ENCODE measurements around the gene UFM1.
"Not testable (repeated sequence)": the region's sequence is repeated elsewhere in the genome, so short reads cannot be mapped to it uniquely, and the experiment has no call there.

Gene UFM1

DNA sequence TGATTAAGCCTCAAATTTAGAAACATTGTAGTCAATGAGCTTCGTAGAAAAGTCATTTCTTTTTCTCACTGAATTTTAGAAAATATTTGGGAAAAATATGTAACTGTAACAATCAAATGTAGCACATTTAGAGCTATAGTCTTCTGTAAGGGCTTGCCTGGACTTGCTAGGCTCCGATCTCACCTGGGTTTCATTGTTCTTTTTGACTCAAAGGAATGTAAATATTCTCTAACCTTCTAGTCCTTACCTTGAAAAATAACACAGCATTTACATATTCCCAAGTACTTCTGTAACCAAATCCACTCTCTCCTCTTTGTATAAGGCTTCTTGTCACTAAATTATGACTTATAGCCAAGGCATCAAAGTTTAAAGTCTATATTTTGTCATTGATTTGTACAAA is 2.9 kb upstream of the UFM1 start:
- ATAC-seq (replicated peaks), result no peak
- H3K9me3 Mint-ChIP-seq, result no peaks in the 10 kb centered on the region

GRCh38 chr13:38348861-38349389 is 726 bp upstream of the UFM1 start:
- Mint-ChIP-seq H3K36me3 (ENCODE audit: insufficient read depth) (peaks cover 30% of the 10 kb centered on the region), H3K4me1 (ENCODE audit: low read depth in 2 of 2) (peaks cover 20 to 35% of the 10 kb centered on the region in 2 donors), H3K27ac (peak overlapping the region; percentile 95 to 99), H3K4me3 (peak overlapping the region; percentile 88 to 100), H3K9me3 (no peaks in the 10 kb centered on the region), H3K27me3 (no peaks in the 10 kb centered on the region)
- DNase-seq (peak in 1 of 3 experiments; percentile 5), ATAC-seq (replicated peaks) (no peak)

More for the DNA sequence above, 2.9 kb upstream of the UFM1 start:
- Mint-ChIP-seq H3K4me1 (ENCODE audit: low read depth in 2 of 2) (peaks cover 15 to 30% of the 10 kb centered on the region in 2 donors), H3K4me3 (no peak overlapping the region), H3K27me3 (no peaks in the 10 kb centered on the region), H3K36me3 (ENCODE audit: insufficient read depth) (peaks cover 18% of the 10 kb centered on the region), H3K27ac (no peak overlapping the region)
- no peak for DNase-seq

GRCh38 chr13:38350114-38350617 is 515 bp downstream of the UFM1 start:
- Mint-ChIP-seq H3K4me1 (ENCODE audit: low read depth in 2 of 2) (peaks cover 20 to 35% of the 10 kb centered on the region in 2 donors), H3K36me3 (ENCODE audit: insufficient read depth) (peaks cover 37% of the 10 kb centered on the region), H3K27me3 (no peaks in the 10 kb centered on the region), H3K27ac (peak overlapping the region; percentile 95 to 99), H3K9me3 (no peaks in the 10 kb centered on the region), H3K4me3 (peak overlapping the region; percentile 88 to 100)
- DNase-seq (peak; percentile 23 to 39 (median 34)), ATAC-seq (replicated peaks) (peak; percentile 21)

DNA sequence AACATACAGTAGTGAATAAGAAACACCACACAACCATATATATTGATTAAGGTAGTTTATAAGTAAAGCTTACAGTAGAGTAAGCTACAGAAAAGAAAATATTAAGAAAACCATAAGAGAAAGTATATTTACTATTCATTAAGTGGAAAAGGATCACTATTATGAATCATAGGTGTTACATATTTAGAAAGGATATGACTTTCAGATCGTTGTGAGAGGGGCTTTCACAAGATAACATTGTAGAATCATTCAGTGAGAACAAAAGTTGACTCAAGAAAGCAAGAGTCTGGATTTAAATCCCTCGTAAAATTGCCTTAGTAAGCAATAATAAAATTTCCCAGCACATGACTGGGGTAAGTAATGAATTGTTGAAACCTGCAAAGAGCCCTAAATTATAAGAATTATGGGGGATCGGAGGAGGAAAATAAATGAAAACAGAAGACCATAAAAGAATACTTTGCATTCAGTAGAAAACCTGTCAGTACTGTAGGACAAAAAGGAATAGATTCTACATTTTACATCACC is 6.0 kb downstream of the UFM1 start:
- H3K36me3 Mint-ChIP-seq (ENCODE audit: insufficient read depth), result peaks cover 47% of the 10 kb centered on the region

DNA sequence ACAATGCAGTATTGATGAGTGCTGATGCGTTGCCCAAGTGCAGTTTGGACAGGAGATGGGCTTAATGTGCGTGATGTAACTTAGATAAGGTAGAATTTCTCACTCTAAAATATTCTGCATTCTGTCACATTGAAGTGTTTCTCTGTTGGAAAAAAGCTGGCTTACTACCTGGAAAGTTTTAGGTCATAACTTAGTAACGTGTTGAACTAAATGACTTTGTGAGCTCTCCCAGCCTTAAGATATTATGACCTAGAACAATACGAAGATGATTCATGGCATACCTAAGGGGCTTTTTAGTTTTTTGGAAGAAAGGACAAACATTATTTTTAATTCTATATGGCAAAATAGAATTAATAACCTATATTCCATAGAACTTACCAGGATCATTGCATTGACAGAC is 9.0 kb downstream of the UFM1 start:
- no peaks in the 10 kb centered on the region for H3K27me3 Mint-ChIP-seq
- DNase-seq, result no peak
- H3K4me3 Mint-ChIP-seq, result no peak overlapping the region
- ATAC-seq (replicated peaks), result no peak
- no peak overlapping the region for H3K27ac Mint-ChIP-seq
- H3K36me3 Mint-ChIP-seq (ENCODE audit: insufficient read depth), result peaks cover 56% of the 10 kb centered on the region
- H3K4me1 Mint-ChIP-seq (ENCODE audit: low read depth in 2 of 2), result peaks cover 0 to 10% of the 10 kb centered on the region in 2 donors
- H3K9me3 Mint-ChIP-seq, result no peaks in the 10 kb centered on the region

More for the DNA sequence above, 6.0 kb downstream of the UFM1 start:
- no peak for DNase-seq
- ATAC-seq (replicated peaks), result no peak
- H3K27ac Mint-ChIP-seq, result peak overlapping the region in 1 of 2 donors; percentile 83
- H3K27me3 Mint-ChIP-seq, result no peaks in the 10 kb centered on the region
- H3K4me1 Mint-ChIP-seq (ENCODE audit: low read depth in 2 of 2), result peaks cover 16 to 26% of the 10 kb centered on the region in 2 donors
- no peak overlapping the region for H3K4me3 Mint-ChIP-seq
- no peaks in the 10 kb centered on the region for H3K9me3 Mint-ChIP-seq

- peaks cover 0 to 5% of the 10 kb centered on the region in 2 donors for H3K4me1 Mint-ChIP-seq (ENCODE audit: low read depth in 2 of 2)
- DNase-seq (no peak), ATAC-seq (replicated peaks) (no peak)
- no peak overlapping the region for H3K4me3 Mint-ChIP-seq
- peaks cover 37% of the 10 kb centered on the region for H3K36me3 Mint-ChIP-seq (ENCODE audit: insufficient read depth)
- no peaks in the 10 kb centered on the region for H3K9me3 Mint-ChIP-seq
- H3K27ac Mint-ChIP-seq, result no peak overlapping the region
- no peaks in the 10 kb centered on the region for H3K27me3 Mint-ChIP-seq
Measured at GRCh38 chr13:38361542-38362262, 12.1 kb downstream of the UFM1 start.

GRCh38 chr13:38363219-38363618 is 13.6 kb downstream of the UFM1 start:
- no peaks in the 10 kb centered on the region for H3K27me3 Mint-ChIP-seq

DNA sequence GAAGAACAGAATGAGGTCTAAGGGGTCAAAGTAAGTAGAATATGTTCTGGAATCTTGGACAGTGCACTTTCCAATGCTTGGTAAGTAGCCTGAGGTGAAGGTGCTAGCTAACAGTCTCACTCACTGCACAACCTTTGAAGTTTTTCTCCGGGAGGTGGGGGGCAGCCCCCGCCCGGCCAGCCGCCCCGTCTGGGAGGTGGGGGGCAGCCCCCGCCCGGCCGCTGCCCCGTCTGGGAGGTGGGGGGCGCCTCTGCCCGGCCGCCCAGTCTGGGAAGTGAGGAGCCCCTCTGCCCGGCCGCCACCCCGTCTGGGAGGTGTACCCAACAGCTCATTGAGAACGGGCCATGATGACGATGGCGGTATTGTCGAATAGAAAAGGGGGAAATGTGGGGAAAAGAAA is 14.1 kb downstream of the UFM1 start:
- H3K36me3 Mint-ChIP-seq (ENCODE audit: insufficient read depth), result peaks cover 31% of the 10 kb centered on the region
- not testable (repeated sequence) for H3K27ac Mint-ChIP-seq; H3K9me3 Mint-ChIP-seq; DNase-seq; H3K27me3 Mint-ChIP-seq; ATAC-seq (replicated peaks); H3K4me3 Mint-ChIP-seq; H3K4me1 Mint-ChIP-seq (ENCODE audit: low read depth in 2 of 2)

More at GRCh38 chr13:38363219-38363618, 13.6 kb downstream of the UFM1 start:
- H3K4me3 Mint-ChIP-seq, result no peak overlapping the region
- DNase-seq (no peak), ATAC-seq (replicated peaks) (no peak)
- peaks cover 31% of the 10 kb centered on the region for H3K36me3 Mint-ChIP-seq (ENCODE audit: insufficient read depth)
- H3K4me1 Mint-ChIP-seq (ENCODE audit: low read depth in 2 of 2), result peaks cover 0 to 5% of the 10 kb centered on the region in 2 donors
- H3K27ac Mint-ChIP-seq, result no peak overlapping the region
- no peaks in the 10 kb centered on the region for H3K9me3 Mint-ChIP-seq

GRCh38 chr13:38365661-38366060 is 16.0 kb downstream of the UFM1 start:
- Mint-ChIP-seq H3K36me3 (ENCODE audit: insufficient read depth) (peaks cover 26% of the 10 kb centered on the region), H3K27ac (no peak overlapping the region), H3K27me3 (peaks cover under 1% of the 10 kb centered on the region in 2 donors), H3K4me1 (ENCODE audit: low read depth in 2 of 2) (no peaks in the 10 kb centered on the region), H3K4me3 (no peak overlapping the region), H3K9me3 (no peaks in the 10 kb centered on the region)
- no peak for ATAC-seq (replicated peaks)
- no peak for DNase-seq

GRCh38 chr13:38366954-38367645 is 17.4 kb downstream of the UFM1 start:
- no peak for ATAC-seq (replicated peaks)
- no peak for DNase-seq
- peaks cover 15% of the 10 kb centered on the region for H3K36me3 Mint-ChIP-seq (ENCODE audit: insufficient read depth)
- H3K4me1 Mint-ChIP-seq (ENCODE audit: low read depth in 2 of 2), result no peaks in the 10 kb centered on the region
- H3K27me3 Mint-ChIP-seq, result peaks cover 11% of the 10 kb centered on the region in 2 donors
- peak overlapping the region in 1 of 2 donors; percentile 35 for H3K27ac Mint-ChIP-seq
- H3K9me3 Mint-ChIP-seq, result no peaks in the 10 kb centered on the region
- no peak overlapping the region for H3K4me3 Mint-ChIP-seq

GRCh38 chr13:38369058-38369457 is 19.4 kb downstream of the UFM1 start:
- Mint-ChIP-seq H3K36me3 (ENCODE audit: insufficient read depth) (no peaks in the 10 kb centered on the region), H3K4me1 (ENCODE audit: low read depth in 2 of 2) (no peaks in the 10 kb centered on the region), H3K4me3 (no peak overlapping the region), H3K27ac (no peak overlapping the region), H3K27me3 (peaks cover 21 to 23% of the 10 kb centered on the region in 2 donors), H3K9me3 (no peaks in the 10 kb centered on the region)
- ATAC-seq (replicated peaks), result no peak
- no peak for DNase-seq

- not testable (repeated sequence) for DNase-seq; H3K4me3 Mint-ChIP-seq; H3K36me3 Mint-ChIP-seq (ENCODE audit: insufficient read depth); H3K27ac Mint-ChIP-seq; H3K9me3 Mint-ChIP-seq; H3K4me1 Mint-ChIP-seq (ENCODE audit: low read depth in 2 of 2); ATAC-seq (replicated peaks)
- peaks cover 25 to 28% of the 10 kb centered on the region in 2 donors for H3K27me3 Mint-ChIP-seq
Measured at GRCh38 chr13:38370096-38370495, 20.4 kb downstream of the UFM1 start.

GRCh38 chr13:38372820-38373383 is 23.3 kb downstream of the UFM1 start:
- ATAC-seq (replicated peaks) (no peak), DNase-seq (no peak)
- Mint-ChIP-seq H3K27ac (no peak overlapping the region), H3K9me3 (peaks cover 0 to 2% of the 10 kb centered on the region in 2 donors), H3K36me3 (ENCODE audit: insufficient read depth) (no peaks in the 10 kb centered on the region), H3K4me1 (ENCODE audit: low read depth in 2 of 2) (no peaks in the 10 kb centered on the region), H3K27me3 (peaks cover 31 to 37% of the 10 kb centered on the region in 2 donors), H3K4me3 (no peak overlapping the region)

All from effector memory CD8-positive, alpha-beta T cell (primary cell).